Measurements from ENCODE around the gene ACTR6. TPM values are rescaled to one million over a fixed set of nuclear protein-coding genes. Genes with fewer than 3 reads are reported as not detected.

Gene ACTR6
- total and polyA plus RNA-seq, 9 of the 15 experiments (the other 6 are each of a cell fraction or from before 2014, with no cell fraction given): 26.1 to 109 (median 70.9) TPM

DNA sequence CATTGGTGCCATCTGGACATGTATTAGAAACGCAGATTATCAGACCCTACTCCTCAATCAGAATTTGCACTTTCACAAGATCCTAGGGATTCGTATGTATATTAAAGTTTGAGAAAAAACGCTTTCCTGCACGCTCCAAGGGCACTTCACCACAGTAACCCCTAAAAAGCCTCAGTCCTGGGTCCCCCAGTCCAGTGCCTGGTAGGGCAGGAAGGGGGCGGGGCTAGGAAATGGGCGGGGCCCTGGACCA is 65.9 kb downstream of the ACTR6 start (continued):
- TF ChIP-seq, protein P1, sequence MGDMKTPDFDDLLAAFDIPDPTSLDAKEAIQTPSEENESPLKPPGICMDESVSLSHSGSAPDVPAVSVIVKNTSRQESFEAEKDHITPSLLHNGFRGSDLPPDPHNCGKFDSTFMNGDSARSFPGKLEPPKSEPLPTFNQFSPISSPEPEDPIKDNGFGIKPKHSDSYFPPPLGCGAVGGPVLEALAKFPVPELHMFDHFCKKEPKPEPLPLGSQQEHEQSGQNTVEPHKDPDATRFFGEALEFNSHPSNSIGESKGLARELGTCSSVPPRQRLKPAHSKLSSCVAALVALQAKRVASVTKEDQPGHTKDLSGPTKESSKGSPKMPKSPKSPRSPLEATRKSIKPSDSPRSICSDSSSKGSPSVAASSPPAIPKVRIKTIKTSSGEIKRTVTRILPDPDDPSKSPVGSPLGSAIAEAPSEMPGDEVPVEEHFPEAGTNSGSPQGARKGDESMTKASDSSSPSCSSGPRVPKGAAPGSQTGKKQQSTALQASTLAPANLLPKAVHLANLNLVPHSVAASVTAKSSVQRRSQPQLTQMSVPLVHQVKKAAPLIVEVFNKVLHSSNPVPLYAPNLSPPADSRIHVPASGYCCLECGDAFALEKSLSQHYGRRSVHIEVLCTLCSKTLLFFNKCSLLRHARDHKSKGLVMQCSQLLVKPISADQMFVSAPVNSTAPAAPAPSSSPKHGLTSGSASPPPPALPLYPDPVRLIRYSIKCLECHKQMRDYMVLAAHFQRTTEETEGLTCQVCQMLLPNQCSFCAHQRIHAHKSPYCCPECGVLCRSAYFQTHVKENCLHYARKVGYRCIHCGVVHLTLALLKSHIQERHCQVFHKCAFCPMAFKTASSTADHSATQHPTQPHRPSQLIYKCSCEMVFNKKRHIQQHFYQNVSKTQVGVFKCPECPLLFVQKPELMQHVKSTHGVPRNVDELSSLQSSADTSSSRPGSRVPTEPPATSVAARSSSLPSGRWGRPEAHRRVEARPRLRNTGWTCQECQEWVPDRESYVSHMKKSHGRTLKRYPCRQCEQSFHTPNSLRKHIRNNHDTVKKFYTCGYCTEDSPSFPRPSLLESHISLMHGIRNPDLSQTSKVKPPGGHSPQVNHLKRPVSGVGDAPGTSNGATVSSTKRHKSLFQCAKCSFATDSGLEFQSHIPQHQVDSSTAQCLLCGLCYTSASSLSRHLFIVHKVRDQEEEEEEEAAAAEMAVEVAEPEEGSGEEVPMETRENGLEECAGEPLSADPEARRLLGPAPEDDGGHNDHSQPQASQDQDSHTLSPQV (IDR thresholded peaks at IDR 0.05): 0 out of 2 replicates have a peak, but pooled peaks have one; percentile 26
- TF ChIP-seq ZNF253 (CRISPR knock-in tag; conservative IDR thresholded peaks at IDR 0.05): no peak
- TF ChIP-seq ZNF143 (CRISPR knock-in tag; IDR thresholded peaks at IDR 0.05): no peak

DNA sequence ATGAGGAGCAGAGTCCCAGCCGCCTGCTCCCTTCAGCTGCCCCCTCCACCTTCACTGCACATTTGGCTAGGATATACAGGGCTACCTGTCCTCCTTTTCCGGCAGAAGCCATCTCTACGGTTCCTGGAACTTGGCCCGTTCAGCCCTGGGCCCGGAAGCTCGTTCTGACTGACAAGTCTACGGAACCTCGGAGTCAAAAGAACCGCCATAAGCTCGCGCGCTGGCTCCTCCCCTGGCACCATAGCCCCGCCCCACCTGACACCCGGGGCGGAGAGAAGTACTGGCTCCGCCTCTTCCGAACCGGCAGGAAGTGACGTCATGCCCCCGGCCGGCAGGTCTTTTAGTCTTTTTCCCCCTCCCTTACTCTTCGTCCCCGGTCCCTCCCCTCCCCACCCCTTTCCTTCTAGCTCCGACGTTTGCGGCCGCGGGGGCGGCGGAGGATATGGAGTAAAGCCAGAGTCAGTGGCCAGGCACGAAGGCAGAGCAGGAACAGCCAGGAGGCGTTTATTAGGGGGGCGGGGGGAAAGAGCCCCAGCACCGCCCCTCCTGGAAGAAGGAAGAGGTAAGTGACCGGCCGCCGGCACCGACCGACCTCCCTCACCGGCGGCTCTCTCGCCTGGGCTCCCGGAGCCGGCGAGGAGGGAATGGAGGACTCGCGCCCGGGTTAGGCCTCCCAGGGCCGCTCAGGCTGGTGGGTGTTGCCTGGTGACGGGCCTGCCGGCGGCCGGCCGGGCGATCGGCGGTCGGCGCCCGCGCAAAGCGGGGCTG is 66.4 kb downstream of the ACTR6 start, which contains the start of the genes DEPDC4 and SCYL2:
DEPDC4 (minus strand) TSS at position 245 of the 768 bp plus-strand sequence; CDS start at position 242, 3 bp downstream.
SCYL2 (plus strand) TSS at position 343 of the 768 bp plus-strand sequence. CDS start 15,794 bp downstream, outside the sequence.
- FAIRE-seq: peak; percentile 89
- POLR2A ChIA-PET: interaction anchor here (0.6 to 3.7 kb wide), 9 partner anchors 9 to 399 kb away, joined by 3 to 20 read pairs (median 4); no protein-coding TSS in a partner anchor
- TF ChIP-seq DPF2 (IDR thresholded peaks at IDR 0.05) (peak; percentile 22; the same call in 1 of the 2 replicates), NFATC3 (IDR thresholded peaks at IDR 0.05) (no peak), POU5F1 (IDR thresholded peaks at IDR 0.05; ENCODE audit: borderline replicate concordance, low read depth, low read length, partially characterized antibody) (no peak)
- TF ChIP-seq, protein P2, sequence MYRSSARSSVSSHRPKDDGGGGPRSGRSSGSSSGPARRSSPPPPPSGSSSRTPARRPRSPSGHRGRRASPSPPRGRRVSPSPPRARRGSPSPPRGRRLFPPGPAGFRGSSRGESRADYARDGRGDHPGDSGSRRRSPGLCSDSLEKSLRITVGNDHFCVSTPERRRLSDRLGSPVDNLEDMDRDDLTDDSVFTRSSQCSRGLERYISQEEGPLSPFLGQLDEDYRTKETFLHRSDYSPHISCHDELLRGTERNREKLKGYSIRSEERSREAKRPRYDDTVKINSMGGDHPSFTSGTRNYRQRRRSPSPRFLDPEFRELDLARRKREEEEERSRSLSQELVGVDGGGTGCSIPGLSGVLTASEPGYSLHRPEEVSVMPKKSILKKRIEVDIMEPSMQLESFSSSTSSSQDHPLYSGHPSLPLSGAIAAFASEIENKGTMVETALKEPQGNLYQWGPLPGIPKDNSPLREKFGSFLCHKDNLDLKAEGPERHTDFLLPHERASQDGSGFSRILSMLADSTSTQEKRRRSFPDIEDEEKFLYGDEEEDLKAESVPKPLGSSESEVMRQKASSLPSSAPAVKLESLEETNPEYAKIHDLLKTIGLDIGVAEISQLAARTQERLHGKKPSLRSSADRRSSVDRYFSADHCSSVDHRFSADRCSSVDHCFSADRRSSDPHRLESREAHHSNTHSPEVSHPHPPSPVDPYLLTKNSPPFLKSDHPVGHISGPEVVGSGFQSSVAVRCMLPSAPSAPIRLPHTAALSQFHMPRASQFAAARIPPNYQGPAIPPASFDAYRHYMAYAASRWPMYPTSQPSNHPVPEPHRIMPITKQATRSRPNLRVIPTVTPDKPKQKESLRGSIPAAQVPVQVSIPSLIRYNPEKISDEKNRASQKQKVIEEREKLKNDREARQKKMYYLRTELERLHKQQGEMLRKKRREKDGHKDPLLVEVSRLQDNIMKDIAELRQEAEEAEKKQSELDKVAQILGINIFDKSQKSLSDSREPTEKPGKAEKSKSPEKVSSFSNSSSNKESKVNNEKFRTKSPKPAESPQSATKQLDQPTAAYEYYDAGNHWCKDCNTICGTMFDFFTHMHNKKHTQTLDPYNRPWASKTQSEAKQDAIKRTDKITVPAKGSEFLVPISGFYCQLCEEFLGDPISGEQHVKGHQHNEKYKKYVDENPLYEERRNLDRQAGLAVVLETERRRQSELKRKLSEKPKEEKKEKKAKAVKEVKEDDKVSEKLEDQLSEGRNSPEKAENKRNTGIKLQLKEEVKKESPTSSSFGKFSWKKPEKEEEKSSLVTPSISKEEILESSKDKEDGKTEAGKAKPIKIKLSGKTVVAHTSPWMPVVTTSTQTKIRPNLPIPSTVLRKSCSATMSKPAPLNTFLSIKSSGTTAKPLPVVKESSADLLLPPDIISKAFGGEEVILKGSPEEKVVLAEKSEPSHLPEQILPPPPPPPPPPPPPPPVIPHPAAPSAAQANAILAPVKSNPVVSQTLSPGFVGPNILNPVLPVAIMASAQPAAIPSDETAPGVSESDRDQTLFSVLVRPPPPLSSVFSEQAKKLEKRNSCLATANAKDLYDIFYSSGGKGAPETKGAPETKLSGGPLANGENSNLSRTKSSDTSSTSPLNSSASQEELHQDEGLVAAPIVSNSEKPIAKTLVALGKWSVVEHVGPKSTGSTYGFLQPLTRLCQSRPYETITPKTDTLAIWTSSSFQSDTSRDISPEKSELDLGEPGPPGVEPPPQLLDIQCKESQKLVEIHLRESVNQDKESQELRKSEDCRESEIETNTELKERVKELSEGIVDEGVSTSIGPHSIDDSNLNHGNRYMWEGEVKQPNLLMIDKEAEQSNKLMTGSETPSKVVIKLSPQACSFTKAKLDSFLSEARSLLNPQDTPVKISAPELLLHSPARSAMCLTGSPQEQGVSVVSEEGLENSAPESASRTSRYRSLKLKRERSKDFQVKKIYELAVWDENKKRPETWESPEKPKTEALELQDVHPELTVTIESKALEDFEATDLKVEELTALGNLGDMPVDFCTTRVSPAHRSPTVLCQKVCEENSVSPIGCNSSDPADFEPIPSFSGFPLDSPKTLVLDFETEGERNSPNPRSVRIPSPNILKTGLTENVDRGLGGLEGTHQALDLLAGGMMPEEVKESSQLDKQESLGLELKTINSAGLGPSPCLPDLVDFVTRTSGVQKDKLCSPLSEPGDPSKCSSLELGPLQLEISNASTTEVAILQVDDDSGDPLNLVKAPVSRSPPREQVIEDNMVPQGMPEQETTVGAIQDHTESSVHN (IDR thresholded peaks at IDR 0.05; ENCODE audit: borderline replicate concordance in 1 of 2, low read depth in 1 of 2): no peak

More for the DNA sequence above, 66.4 kb downstream of the ACTR6 start, which contains the start of the genes DEPDC4 and SCYL2:
- under 1% methylated on average over 27 of the region's 62 CpGs for WGBS (ENCODE audit: insufficient coverage, low coverage, missing lambda C conversion rate)
- H3K36me3 ChIP-seq (ENCODE audit: control insufficient read depth, insufficient read depth, low read length): peaks cover 5% of the 10 kb centered on the region; the same call in 1 of the 3 replicates
- H3K4me3 ChIP-seq: peak within 1 kb of the TSS; percentile 95
- H4K20me1 ChIP-seq (replicated peaks; ENCODE audit: control insufficient read depth, insufficient read depth, low read length): no peaks in the 10 kb centered on the region
- CTCF ChIA-PET (ENCODE audit: low intra/inter-chr PET ratio): no interaction called here
- ATAC-seq: peak; percentile 85
- no peaks in the 10 kb centered on the region for H3K9me1 ChIP-seq (ENCODE audit: control insufficient read depth, insufficient read depth, low read length)
- peak within 1 kb of the TSS; percentile 100 for H2AFZ ChIP-seq (ENCODE audit: low read depth, low read length)
- intact Hi-C loops (cut with micrococcal nuclease): loop anchor here (5.0 kb wide), 2 partner anchors 35 to 65 kb away; partner anchors contain the start of gene ACTR6
- H3K4me1 ChIP-seq (replicated peaks in 1 of 2; ENCODE audit: control insufficient read depth in 2 of 2, insufficient read depth in 2 of 2, low read length in 2 of 2): peaks cover 0 to 10% of the 10 kb centered on the region in 2 experiments; a peak in 2 of 5 replicates
- peak within 1 kb of the TSS; percentile 97 to 100 for H3K9ac ChIP-seq (ENCODE audit: insufficient read depth in 1 of 2, low read depth in 2 of 2, low read length in 2 of 2)
- no peaks in the 10 kb centered on the region for H3K9me3 ChIP-seq (replicated peaks; ENCODE audit: control insufficient read depth, insufficient read depth, low read depth, low read length)
- no peaks in the 10 kb centered on the region for H3K27me3 ChIP-seq (ENCODE audit: control insufficient read depth in 2 of 2, insufficient read depth in 2 of 2, low read length in 2 of 2)
- DNase-seq (ENCODE audit: extremely low read depth in 1 of 4, low spot score in 3 of 4): peak; percentile 96 to 98 (median 96)
- H3K27ac ChIP-seq (ENCODE audit: extremely low read depth, low read depth, low read length): peak within 1 kb of the TSS; percentile 96
- in situ Hi-C loops (cut with MboI): no loop called here
- BruUV-seq (replicated peaks): no TSS peak
- H3K79me2 ChIP-seq (ENCODE audit: control insufficient read depth, insufficient read depth, low read length): peaks cover 53% of the 10 kb centered on the region
- H3K4me2 ChIP-seq (ENCODE audit: insufficient read depth, low read length): peak within 1 kb of the TSS; percentile 90

All from K562 (cell line).